Naive thymus-derived CD8-positive, alpha-beta T cell (primary cell): Measurements from ENCODE around the gene TRPM1. TPM values are rescaled to one million over a fixed set of nuclear protein-coding genes. Genes with fewer than 3 reads are reported as not detected.

Source experiments
- ATAC-seq, 2 donors: fragments of 150-1000 bp; cut with Tn5 transposase in 1 of 2; sonication (Bioruptor Pico), chemical (Tn5 transposase) in 1 of 2; 1 replicate in 1 of 2; 2 replicates in 1 of 2; pipeline ENCODE4 v1.10.0; 2021; ENCODE audit warnings: mild to moderate bottlenecking in 2 of 2, moderate library complexity in 2 of 2
- POLR2A ChIA-PET: fragments of 350-600 bp; sonication (Branson Sonifier 250); formaldehyde crosslinking; loops from one replicate; lab custom pipeline; 2021; ENCODE audit warnings: antibody characterized with exemption; lab: Charles Lee
- DNase-seq, 10 donors: peaks; one replicate each; pipeline versions ENCODE4 v3.0.0 to v3.0.0-alpha.2; 2020 to 2022
- H3K27ac Mint-ChIP-seq, 10 donors: one replicate each; pipeline ENCODE4 v1.8.0; 2020 to 2022; ENCODE audit warnings: mild to moderate bottlenecking in 10 of 10, mixed read lengths in 10 of 10, moderate library complexity in 4 of 10, inconsistent platforms in 1 of 10
- H3K27me3 Mint-ChIP-seq, 5 donors: one replicate each; pipeline ENCODE4 v1.8.0; 2021 to 2022; ENCODE audit warnings: mixed read lengths in 5 of 5
- H3K36me3 Mint-ChIP-seq, 3 donors: one replicate each; pipeline ENCODE4 v1.8.0; 2020 to 2022; ENCODE audit warnings: mixed read lengths in 3 of 3, mild to moderate bottlenecking in 2 of 3, inconsistent platforms in 1 of 3
- H3K4me1 Mint-ChIP-seq, 4 donors: one replicate each; pipeline ENCODE4 v1.8.0; 2021 to 2022; ENCODE audit warnings: mixed read lengths in 4 of 4
- H3K4me3 Mint-ChIP-seq, 10 donors: one replicate each; pipeline ENCODE4 v1.8.0; 2020 to 2022; ENCODE audit warnings: mild to moderate bottlenecking in 10 of 10, mixed read lengths in 10 of 10, moderate library complexity in 6 of 10, inconsistent platforms in 1 of 10
- H3K9me3 Mint-ChIP-seq, 9 donors: one replicate each; pipeline ENCODE4 v1.8.0; 2020 to 2022; ENCODE audit warnings: mixed read lengths in 9 of 9, mild to moderate bottlenecking in 3 of 9, inconsistent platforms in 1 of 9, moderate library complexity in 1 of 9
- polyA plus RNA-seq, 3 donors: library from polyadenylated mRNA; unstranded; fragments of 300-500 nt; fragmentation: Illumina TruSeq; gene quantifications; one replicate each; pipeline ENCODE4 v1.2.3, GENCODE V29; 2021
- total RNA-seq, 8 experiments: library from RNA in 2 of 8; stranded (reverse) in 2 of 8; gene quantifications; one replicate each; pipeline ENCODE4 v1.2.3 and lab custom pipeline; 2021 to 2026

TRPM1 gene
- not detected for total RNA-seq
- not detected for polyA plus RNA-seq
- 0 to 0.17 (median 0) reads per million in 6 experiments for total RNA-seq (lab: John Stamatoyannopoulos, UW)

DNA sequence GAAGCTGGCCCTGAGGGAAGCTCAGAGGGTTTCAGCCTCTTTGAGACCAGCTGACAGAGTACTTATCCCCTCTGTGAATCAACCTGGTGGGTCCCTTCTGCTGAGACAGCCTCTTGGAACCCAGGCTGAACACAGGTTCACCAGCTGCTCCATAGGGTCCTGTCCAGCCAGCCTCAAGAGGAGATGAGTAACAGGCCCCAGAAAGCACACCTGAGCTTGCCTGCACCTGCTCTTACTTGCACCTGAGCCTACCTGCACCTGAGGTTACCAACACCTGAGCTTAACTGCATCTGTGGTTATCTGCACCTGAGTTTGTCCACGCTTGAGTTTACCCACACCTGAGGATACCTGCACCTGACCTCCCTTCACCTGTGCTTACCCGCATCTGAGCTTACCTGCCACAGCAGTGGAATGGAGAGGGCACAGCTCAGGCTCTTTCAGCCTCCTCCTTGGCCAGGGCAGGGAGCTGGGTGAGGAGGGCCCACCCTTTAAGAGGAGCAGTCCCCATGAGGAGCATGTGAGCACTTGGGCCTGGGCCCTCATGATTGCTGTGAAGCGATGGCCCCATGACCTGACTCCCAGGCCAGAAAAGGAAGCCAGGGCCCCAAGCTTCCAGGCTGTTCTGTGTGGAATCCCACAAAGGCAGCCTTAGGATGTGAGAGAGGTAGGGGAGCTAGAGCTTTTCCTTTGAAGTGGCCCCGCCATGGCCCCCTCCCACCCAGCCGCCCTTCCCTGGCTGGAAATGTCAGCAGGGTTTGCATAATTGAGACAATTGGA is at the start of gene TRPM1:
Gene TRPM1, minus strand, starts transcription at position 464 of the 777 bp plus-strand sequence. CDS start 20,370 bp downstream, outside the sequence.
- POLR2A ChIA-PET, result no interaction called here
- ATAC-seq (no peak), DNase-seq (no peak)
- Mint-ChIP-seq H3K27me3 (peaks cover 0 to 3% (median 0%) of the 10 kb centered on the region in 5 donors), H3K9me3 (no peaks in the 10 kb centered on the region), H3K27ac (peak within 1 kb of the TSS in 2 of 10 donors; percentile 5 to 43), H3K4me3 (no peak within 1 kb of the TSS), H3K36me3 (no peaks in the 10 kb centered on the region), H3K4me1 (peaks cover 0 to 18% (median 1%) of the 10 kb centered on the region in 4 donors)

DNA sequence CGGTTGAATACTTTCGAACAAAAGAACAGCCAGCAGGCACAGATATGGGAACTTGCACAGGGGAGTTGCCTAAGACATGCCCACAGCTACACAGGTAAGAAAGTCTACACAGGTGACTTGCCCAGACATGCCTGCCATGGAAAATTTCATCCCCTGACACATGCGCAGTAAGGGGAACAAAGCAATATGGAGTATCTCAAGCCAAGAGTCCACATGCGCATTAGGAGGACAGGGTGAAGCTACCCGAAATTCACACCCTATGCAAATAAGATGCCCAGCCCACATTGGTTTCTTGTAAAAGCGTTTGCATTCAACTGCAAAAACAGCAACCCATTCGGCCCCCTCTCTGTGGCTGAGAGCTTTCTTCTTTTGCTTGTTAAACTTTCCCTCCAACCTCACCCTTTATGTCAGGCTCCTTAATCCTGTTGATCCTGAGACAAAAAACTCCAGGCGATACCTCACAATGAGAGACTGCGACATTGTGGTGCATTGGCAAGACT is 49.3 kb upstream of the TRPM1 start:
- Mint-ChIP-seq H3K4me3 (no peak overlapping the region), H3K36me3 (no peaks in the 10 kb centered on the region), H3K27me3 (peaks cover 0 to 3% (median 0%) of the 10 kb centered on the region in 5 donors), H3K27ac (no peak overlapping the region), H3K9me3 (no peaks in the 10 kb centered on the region), H3K4me1 (peaks cover 0 to 7% (median 2%) of the 10 kb centered on the region in 4 donors)
- ATAC-seq (no peak), DNase-seq (no peak)
- POLR2A ChIA-PET, result no interaction called here

DNA sequence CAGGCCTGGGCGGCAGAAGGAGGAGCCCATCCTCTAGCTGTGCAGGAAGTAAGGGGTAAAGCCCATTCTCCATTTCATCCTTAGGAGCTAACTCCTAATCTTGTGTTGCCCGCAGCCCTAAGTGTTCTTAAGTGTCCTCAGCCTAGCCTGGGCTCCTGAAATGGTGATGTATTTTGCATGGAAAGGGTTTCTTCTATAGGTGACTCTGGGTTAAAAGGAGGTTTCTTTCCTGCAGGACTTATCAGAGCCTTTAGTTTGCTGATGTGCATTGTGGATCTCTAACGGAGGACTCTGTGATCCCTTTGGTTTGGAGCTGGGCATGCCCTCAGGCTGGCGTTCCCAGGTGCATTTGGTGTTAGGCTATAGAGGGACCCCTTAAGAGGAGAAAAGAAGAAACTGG is 48.5 kb upstream of the TRPM1 start:
- Mint-ChIP-seq H3K4me3 (no peak overlapping the region), H3K9me3 (no peaks in the 10 kb centered on the region), H3K36me3 (no peaks in the 10 kb centered on the region), H3K4me1 (peaks cover 0 to 7% (median 2%) of the 10 kb centered on the region in 4 donors), H3K27ac (peak overlapping the region in 1 of 10 donors; percentile 66), H3K27me3 (peaks cover 0 to 3% (median 0%) of the 10 kb centered on the region in 5 donors)
- POLR2A ChIA-PET, result no interaction called here
- no peak for DNase-seq
- ATAC-seq, result no peak

DNA sequence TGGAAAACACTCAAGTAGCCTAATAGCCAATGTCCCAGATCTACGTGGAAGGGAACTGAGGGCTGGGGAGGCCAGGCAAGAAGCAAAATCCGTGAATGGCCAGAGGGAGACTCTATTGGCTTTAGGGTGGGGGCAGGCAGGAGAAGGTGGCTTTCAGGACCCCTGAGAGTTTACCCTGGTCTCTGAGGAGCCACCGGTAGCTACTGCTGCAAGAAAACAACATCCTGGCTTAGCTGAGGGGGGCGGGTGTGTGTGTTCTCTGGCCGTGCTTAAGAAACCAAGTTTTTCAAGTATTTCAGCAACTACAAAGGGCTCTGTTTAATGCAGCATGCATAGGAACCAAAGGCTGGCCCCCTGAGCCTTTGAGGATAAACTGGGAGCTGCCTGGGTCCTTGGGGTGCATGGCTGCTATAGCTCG is 47.6 kb upstream of the TRPM1 start:
- ATAC-seq (no peak), DNase-seq (no peak)
- no peaks in the 10 kb centered on the region for H3K36me3 Mint-ChIP-seq
- peak overlapping the region in 1 of 10 donors; percentile 15 for H3K27ac Mint-ChIP-seq
- H3K4me3 Mint-ChIP-seq, result no peak overlapping the region
- POLR2A ChIA-PET, result no interaction called here
- no peaks in the 10 kb centered on the region for H3K9me3 Mint-ChIP-seq
- peaks cover 0 to 3% (median 0%) of the 10 kb centered on the region in 5 donors for H3K27me3 Mint-ChIP-seq
- H3K4me1 Mint-ChIP-seq, result peaks cover 0 to 7% (median 2%) of the 10 kb centered on the region in 4 donors

DNA sequence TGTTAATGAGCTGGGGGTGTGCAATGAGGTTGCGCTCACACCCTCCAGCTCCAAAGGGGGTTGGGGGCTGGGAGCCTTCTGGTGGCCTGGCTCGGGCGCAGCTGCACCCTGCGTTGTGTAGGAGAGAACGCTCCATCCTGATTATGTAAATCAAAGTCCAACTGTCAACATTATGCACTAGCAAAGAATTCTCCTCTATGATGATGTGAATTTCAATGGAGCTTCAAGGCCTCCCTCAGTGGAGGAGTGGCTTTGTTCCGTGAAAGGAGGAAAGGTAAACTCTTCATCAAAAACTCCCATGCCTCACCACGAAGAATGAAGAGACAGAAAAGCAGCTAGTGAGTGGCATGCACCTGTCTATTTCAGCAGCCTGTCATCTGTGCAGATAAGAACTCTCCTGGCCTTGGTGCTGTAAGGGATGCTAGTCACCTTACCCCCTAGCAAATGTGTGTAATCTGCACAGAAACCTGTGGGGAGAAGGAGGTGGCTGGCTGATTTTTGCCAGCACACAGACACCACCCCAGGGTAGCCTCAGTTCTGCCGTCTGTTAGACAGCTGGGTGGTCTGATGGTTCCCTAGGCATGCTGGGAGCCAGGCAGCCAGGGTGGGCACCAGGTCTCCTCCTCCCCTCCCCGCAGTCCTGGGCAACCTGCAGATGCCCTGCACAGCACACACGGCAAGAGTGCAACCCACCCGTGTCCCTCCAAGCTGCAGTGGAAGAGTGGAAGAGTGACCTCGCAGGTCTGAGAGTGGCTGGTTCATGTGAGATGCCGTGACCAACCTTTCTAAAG is 47.0 kb upstream of the TRPM1 start:
- Mint-ChIP-seq H3K9me3 (no peaks in the 10 kb centered on the region), H3K4me1 (peaks cover 0 to 7% (median 2%) of the 10 kb centered on the region in 4 donors), H3K27me3 (peaks cover 0 to 3% (median 0%) of the 10 kb centered on the region in 5 donors), H3K4me3 (no peak overlapping the region), H3K27ac (peak overlapping the region in 3 of 10 donors; percentile 15 to 53 (median 33)), H3K36me3 (no peaks in the 10 kb centered on the region)
- no peak for DNase-seq
- POLR2A ChIA-PET, result no interaction called here
- ATAC-seq, result no peak

DNA sequence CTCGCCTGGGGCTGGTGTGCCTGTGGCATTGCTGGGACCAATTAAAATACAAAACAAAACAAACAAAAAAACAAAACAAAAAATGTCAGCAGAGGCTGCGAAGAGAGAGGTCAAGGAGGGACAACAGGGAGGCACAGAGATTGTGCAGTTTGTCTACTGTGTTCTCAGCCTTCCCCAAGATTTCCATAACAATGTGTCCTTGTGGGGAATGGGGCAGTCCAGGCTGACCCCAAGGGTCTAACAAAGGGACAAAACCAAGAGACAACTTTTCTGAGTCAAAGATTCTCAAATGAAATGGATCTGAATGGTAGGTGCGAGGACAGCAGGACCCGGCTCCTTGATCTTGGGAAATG is 46.4 kb upstream of the TRPM1 start:
- Mint-ChIP-seq H3K27me3 (peaks cover 0 to 3% (median 0%) of the 10 kb centered on the region in 5 donors), H3K4me1 (peaks cover 0 to 7% (median 2%) of the 10 kb centered on the region in 4 donors), H3K27ac (peak overlapping the region in 2 of 10 donors; percentile 33 to 45), H3K9me3 (no peaks in the 10 kb centered on the region), H3K4me3 (no peak overlapping the region), H3K36me3 (no peaks in the 10 kb centered on the region)
- no peak for ATAC-seq
- POLR2A ChIA-PET, result no interaction called here
- DNase-seq, result no peak

DNA sequence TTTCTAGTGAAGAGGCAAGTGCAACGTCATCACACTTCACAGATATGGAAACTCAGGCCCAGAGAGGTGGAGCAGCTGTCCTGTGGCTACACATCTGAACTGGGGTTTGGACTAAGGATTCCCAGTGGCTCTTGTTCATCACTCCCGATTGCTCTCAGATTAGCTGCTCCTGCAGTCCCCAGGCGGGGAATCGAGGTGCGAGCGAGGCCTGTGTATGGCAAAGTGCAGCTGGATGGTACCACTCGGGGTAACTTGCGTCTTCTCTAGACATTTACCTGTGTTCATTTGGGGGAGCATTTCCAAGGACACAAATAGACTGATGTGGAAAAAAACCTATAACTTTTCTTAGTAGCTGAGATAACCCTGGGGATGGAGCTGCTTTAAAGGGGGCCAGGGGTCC is 45.9 kb upstream of the TRPM1 start:
- POLR2A ChIA-PET, result no interaction called here
- H3K4me3 Mint-ChIP-seq, result no peak overlapping the region
- H3K27me3 Mint-ChIP-seq, result peaks cover 0 to 3% (median 0%) of the 10 kb centered on the region in 5 donors

DNA sequence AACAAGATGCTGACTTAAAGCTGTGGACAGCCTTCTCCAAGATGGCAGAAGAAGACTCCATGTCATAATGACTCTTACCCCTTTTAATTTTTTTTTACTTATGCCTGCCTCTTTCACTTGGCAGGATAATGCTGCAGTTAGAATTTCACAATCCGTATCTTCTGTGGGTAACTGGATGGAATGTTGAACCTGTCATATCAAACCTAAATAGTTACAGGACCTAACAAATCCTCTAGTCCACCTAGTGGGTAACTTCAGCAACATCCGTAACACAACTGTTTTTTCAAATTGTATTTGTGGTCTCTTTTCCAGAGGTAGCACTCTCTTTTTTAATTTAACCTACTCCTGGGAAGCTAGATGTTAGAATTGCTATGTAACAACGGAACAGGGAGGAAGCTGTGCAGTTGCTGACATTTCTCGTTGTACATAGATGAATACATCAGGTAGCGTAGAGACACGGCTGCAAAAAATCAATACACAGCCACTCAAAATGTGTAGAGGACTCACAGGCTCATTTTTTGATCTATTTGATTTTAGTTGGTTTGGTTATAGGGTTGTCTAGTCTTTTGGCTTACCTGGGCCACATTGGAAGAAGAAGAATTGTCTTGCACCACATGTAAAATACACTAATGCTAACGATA is 43.9 kb upstream of the TRPM1 start:
- Mint-ChIP-seq H3K4me3 (no peak overlapping the region), H3K27ac (no peak overlapping the region), H3K36me3 (no peaks in the 10 kb centered on the region), H3K9me3 (no peaks in the 10 kb centered on the region), H3K27me3 (peaks cover 0 to 1% (median 0%) of the 10 kb centered on the region in 5 donors), H3K4me1 (peaks cover 0 to 7% (median 2%) of the 10 kb centered on the region in 4 donors)
- DNase-seq (no peak), ATAC-seq (no peak)
- POLR2A ChIA-PET, result interaction anchor here (0.8 kb wide), 1 partner anchor 324 kb away, joined by 5 read pairs; no protein-coding TSS in a partner anchor

More for the DNA sequence above, 45.9 kb upstream of the TRPM1 start:
- Mint-ChIP-seq H3K36me3 (no peaks in the 10 kb centered on the region), H3K27ac (peak overlapping the region in 1 of 10 donors; percentile 33), H3K4me1 (peaks cover 0 to 7% (median 2%) of the 10 kb centered on the region in 4 donors), H3K9me3 (no peaks in the 10 kb centered on the region)
- no peak for ATAC-seq
- DNase-seq, result no peak

DNA sequence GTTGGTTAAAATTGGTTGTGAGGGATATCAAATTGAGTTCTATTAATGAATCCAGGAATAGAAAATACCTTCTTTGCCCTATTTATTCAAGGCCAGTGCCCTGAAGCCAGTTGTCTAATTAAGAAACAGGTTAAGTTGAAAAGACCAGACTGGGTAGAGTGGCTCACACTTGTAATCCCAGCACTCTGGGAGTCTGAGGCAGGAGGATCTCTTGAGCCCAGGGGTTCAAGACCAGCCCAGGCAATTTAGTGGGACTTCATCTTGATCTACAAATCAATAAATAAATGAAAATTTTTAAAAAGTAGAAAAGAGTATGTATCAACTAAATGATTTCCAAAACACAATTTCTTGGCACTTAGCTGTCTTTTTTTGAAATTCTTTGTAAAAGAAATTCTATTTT is 40.3 kb upstream of the TRPM1 start:
- no peak overlapping the region for H3K4me3 Mint-ChIP-seq
- no peaks in the 10 kb centered on the region for H3K36me3 Mint-ChIP-seq

DNA sequence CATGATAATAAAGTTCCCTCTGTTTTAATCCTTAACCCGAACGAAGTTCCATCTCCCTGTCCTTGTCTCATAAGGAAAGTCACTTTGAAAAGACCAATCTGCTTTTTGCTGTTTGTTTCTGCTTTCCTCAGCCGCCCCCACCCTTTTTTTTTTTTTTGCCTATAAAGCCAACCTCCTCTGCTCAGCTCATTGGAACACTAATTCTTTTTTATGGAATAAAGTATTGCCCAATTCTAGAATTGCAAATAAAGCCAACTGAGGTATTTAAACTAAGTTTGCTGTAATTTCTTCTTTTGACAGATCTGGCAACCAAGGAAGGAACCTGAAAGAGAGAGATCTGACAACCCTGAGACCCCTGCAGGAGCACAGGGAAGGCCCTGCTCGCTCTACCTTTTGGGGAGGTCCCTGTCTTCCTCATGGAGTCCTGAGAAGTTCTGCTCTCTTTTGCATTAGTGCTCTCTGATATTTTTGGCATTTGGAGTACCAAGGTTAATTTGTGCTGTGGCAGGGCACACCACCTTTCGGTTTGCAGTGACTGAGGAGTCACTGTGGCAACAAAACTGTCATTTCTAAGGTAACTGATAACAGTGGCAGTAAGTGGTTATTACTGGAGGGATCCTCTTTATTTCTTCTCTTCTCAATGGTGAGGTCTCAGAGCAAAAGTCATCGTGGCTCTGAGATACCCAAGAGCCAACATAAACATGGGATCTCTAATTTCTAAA is 35.2 kb upstream of the TRPM1 start:
- Mint-ChIP-seq H3K27me3 (peaks cover 0 to 3% (median 0%) of the 10 kb centered on the region in 5 donors), H3K4me1 (no peaks in the 10 kb centered on the region), H3K9me3 (no peaks in the 10 kb centered on the region), H3K27ac (no peak overlapping the region), H3K36me3 (no peaks in the 10 kb centered on the region), H3K4me3 (no peak overlapping the region)
- ATAC-seq (no peak), DNase-seq (no peak)
- POLR2A ChIA-PET, result no interaction called here

More for the DNA sequence above, 40.3 kb upstream of the TRPM1 start:
- H3K4me1 Mint-ChIP-seq, result no peaks in the 10 kb centered on the region
- H3K27me3 Mint-ChIP-seq, result peaks cover 0 to 1% (median 0%) of the 10 kb centered on the region in 5 donors
- DNase-seq, result no peak
- POLR2A ChIA-PET, result no interaction called here
- no peaks in the 10 kb centered on the region for H3K9me3 Mint-ChIP-seq
- H3K27ac Mint-ChIP-seq, result no peak overlapping the region
- no peak for ATAC-seq

DNA sequence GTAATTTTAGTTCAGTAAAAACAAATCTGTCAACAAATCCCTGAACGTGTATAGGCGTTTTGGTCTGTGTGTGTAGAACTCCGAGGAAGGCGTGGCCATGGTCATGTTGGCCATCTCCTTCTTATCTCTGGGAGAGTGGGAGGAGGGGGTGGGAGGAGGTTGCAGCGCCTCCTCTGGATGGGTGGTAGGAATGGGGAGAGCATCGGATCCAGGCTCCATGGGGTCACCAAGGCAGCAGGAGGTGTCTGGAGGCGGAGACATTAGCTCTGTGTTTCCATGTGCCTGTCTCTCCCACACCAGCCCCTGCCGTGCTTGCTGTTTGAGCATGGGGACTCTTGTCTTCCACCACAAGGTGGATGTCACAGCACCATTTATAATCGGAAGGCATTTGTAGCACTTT is 34.5 kb upstream of the TRPM1 start:
- Mint-ChIP-seq H3K36me3 (no peaks in the 10 kb centered on the region), H3K9me3 (no peaks in the 10 kb centered on the region), H3K4me3 (no peak overlapping the region), H3K27ac (no peak overlapping the region), H3K27me3 (peaks cover 0 to 3% (median 0%) of the 10 kb centered on the region in 5 donors), H3K4me1 (no peaks in the 10 kb centered on the region)
- POLR2A ChIA-PET, result no interaction called here
- DNase-seq (no peak), ATAC-seq (no peak)

DNA sequence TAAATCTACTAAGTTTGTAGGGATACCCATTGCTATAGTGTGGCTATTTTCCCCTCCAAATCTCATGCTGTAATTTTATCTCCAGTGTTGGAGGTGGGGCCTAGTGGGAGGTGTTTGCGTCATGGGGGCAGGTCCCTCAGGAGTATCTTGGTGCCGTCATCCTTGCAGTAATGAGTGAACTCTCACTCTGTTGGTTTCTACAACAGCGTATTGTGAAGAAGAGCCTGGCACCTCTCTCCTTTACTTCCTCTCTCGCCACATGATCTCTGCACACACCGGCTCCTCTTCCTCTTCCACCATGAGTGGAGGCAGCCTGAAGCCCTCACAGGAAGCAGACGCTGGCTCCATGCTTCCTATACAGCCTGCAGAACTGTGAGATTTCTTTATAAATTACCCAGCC is 34.0 kb upstream of the TRPM1 start:
- Mint-ChIP-seq H3K27ac (no peak overlapping the region), H3K36me3 (no peaks in the 10 kb centered on the region), H3K9me3 (no peaks in the 10 kb centered on the region), H3K27me3 (peaks cover 0 to 3% (median 0%) of the 10 kb centered on the region in 5 donors), H3K4me3 (no peak overlapping the region), H3K4me1 (no peaks in the 10 kb centered on the region)
- ATAC-seq (no peak), DNase-seq (no peak)
- POLR2A ChIA-PET, result no interaction called here
